ENCODE measurements around the gene KDM2A. TPM values are rescaled to one million over a fixed set of nuclear protein-coding genes. Genes with fewer than 3 reads are reported as not detected.

The KDM2A gene
- total RNA-seq, 4 donors from 2014 or later: 33.4 to 84.7 (median 64.8) TPM

GRCh38 chr11:67273260-67273990 is 154.4 kb downstream of the KDM2A start:
- Histone ChIP-seq H3K36me3 (peaks cover 12 to 58% (median 12%) of the 10 kb centered on the region in 3 donors), H3K9me3 (no peaks in the 10 kb centered on the region), H3K27ac (peak overlapping the region; percentile 65 to 98 (median 95)), H3K4me1 (peaks cover 99 to 100% (median 100%) of the 10 kb centered on the region in 3 donors), H3K4me3 (no peak overlapping the region), H3K27me3 (no peaks in the 10 kb centered on the region)
- no peak for TF ChIP-seq POLR2A (IDR thresholded peaks at IDR 0.05)
- TF ChIP-seq, protein P1, sequence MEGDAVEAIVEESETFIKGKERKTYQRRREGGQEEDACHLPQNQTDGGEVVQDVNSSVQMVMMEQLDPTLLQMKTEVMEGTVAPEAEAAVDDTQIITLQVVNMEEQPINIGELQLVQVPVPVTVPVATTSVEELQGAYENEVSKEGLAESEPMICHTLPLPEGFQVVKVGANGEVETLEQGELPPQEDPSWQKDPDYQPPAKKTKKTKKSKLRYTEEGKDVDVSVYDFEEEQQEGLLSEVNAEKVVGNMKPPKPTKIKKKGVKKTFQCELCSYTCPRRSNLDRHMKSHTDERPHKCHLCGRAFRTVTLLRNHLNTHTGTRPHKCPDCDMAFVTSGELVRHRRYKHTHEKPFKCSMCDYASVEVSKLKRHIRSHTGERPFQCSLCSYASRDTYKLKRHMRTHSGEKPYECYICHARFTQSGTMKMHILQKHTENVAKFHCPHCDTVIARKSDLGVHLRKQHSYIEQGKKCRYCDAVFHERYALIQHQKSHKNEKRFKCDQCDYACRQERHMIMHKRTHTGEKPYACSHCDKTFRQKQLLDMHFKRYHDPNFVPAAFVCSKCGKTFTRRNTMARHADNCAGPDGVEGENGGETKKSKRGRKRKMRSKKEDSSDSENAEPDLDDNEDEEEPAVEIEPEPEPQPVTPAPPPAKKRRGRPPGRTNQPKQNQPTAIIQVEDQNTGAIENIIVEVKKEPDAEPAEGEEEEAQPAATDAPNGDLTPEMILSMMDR (IDR thresholded peaks at IDR 0.05): peak in 1 of 6 experiments; percentile 11
- intact Hi-C loops (cut with DNase I): no loop called here
- DNase-seq: no peak
- 18 to 35% methylated on average over 8 to 11 of the region's 14 CpGs for WGBS, 2 donors

GRCh38 chr11:67274768-67275605 is 155.9 kb downstream of the KDM2A start:
- H3K27ac ChIP-seq: peak overlapping the region; percentile 88 to 98 (median 97)
- intact Hi-C loops (cut with DNase I): no loop called here
- TF ChIP-seq, protein P1 (IDR thresholded peaks at IDR 0.05): no peak
- no peak for TF ChIP-seq POLR2A (IDR thresholded peaks at IDR 0.05)
- H3K4me3 ChIP-seq: peak overlapping the region in 2 of 4 donors; percentile 1 to 7
- WGBS, 2 donors: 56 to 67% methylated on average over 4 to 23 of the region's 35 CpGs
- H3K27me3 ChIP-seq: no peaks in the 10 kb centered on the region
- peaks cover 89 to 100% (median 91%) of the 10 kb centered on the region in 3 donors for H3K4me1 ChIP-seq
- no peak for DNase-seq
- H3K9me3 ChIP-seq: no peaks in the 10 kb centered on the region
- H3K36me3 ChIP-seq: peaks cover 13 to 60% (median 13%) of the 10 kb centered on the region in 3 donors

DNA sequence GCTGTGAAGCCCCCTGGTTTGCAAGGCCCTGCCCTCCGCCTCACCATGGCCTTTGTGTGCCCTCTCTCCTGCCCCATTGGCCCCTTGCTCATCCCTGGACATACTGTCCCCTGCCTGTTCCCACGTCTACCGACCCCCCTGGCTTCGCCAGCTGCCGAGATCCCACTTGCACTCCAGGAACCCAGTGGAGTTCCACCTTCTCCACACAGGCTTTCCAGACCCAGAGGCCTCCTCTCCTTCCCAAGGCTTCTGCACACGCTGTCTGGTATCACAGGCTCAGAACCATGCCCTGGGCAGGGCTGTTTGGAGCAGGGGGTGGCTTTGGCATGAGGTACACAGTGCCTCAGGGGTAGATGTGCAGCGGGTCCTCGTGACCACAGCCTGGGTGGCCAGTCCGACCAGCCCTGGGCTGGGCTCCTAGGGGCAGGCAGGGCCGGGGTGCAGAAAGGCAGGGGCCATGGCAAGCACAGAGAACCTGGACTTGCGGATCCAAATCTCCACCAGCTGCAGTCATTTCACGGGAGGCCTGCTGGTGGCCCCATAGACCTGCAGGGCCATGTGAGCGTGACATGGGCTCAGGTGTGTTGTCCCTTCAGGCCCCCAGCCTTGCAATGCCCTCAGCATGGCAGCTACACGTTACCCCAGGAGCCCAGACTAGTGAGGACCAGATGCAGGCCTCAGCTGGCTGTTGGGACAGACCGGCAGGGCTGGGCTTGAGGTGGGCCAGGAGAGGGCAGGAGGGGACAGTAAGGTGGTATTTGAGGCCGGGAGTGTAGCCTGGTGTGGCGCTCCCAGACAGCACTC is 156.7 kb downstream of the KDM2A start:
- TF ChIP-seq, protein P1 (IDR thresholded peaks at IDR 0.05): no peak
- no peak for TF ChIP-seq POLR2A (IDR thresholded peaks at IDR 0.05)

DNA sequence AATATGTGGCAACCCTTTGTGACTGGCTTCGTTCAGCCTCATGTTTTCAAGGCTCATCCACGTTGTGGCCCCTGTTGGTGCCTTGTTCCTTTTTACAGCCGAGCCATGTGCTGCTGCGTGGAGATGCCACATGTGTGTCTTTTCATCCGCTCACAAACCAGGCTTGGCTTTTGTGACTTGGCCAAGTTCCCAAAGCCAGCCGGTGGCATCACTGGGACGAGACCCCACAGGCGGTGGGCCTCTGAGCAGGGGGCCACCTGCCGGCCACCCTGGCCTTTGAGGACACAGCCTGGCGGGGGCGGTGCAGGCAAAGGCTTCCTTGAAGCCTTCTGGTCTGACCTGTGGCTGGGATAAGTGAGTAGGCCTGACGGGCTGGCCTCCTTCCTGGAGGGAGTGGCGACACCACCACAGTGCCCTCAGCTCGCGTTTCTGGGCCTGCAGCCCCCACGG is 157.7 kb downstream of the KDM2A start:
- H3K27ac ChIP-seq: peak overlapping the region; percentile 88 to 98 (median 97)
- no peak for DNase-seq
- H3K4me1 ChIP-seq: peaks cover 73 to 89% (median 76%) of the 10 kb centered on the region in 3 donors
- H3K4me3 ChIP-seq: peak overlapping the region in 3 of 4 donors; percentile 24 to 61 (median 33)
- WGBS, 2 donors: 36 to 37% methylated on average over 5 to 9 of the region's 16 CpGs
- no peaks in the 10 kb centered on the region for H3K27me3 ChIP-seq
- intact Hi-C loops (cut with DNase I): no loop called here
- peaks cover 27 to 71% (median 31%) of the 10 kb centered on the region in 3 donors for H3K36me3 ChIP-seq
- TF ChIP-seq POLR2A (IDR thresholded peaks at IDR 0.05): no peak
- TF ChIP-seq, protein P1 (IDR thresholded peaks at IDR 0.05): peak in 2 of 6 experiments; percentile 29 to 32
- no peaks in the 10 kb centered on the region for H3K9me3 ChIP-seq

More for the DNA sequence above, 156.7 kb downstream of the KDM2A start:
- Histone ChIP-seq H3K27me3 (no peaks in the 10 kb centered on the region), H3K9me3 (no peaks in the 10 kb centered on the region), H3K36me3 (peaks cover 19 to 68% (median 21%) of the 10 kb centered on the region in 3 donors), H3K27ac (peak overlapping the region; percentile 88 to 98 (median 97)), H3K4me1 (peaks cover 83 to 99% (median 86%) of the 10 kb centered on the region in 3 donors), H3K4me3 (peak overlapping the region in 1 of 4 donors; percentile 7)
- DNase-seq: no peak
- intact Hi-C loops (cut with DNase I): no loop called here
- WGBS, 2 donors: 82% methylated on average over 8 to 16 of the region's 17 CpGs
